T-helper 2 cell treated with Interferon-gamma antibody and Interleukin-4, amounts not matched to agents 100 ng/mL and 5 ng/mL, for 36 hours (primary cell): Measurements from ENCODE around the gene GPRC5D. TPM values are rescaled to one million over a fixed set of nuclear protein-coding genes. Genes with fewer than 3 reads are reported as not detected.

ENCODE experiments used
- intact Hi-C: fragments of 100-400 bp; cut with micrococcal nuclease; formaldehyde crosslinking; loops from one replicate; pipeline ENCODE4 v1.15.1; 2023
- total RNA-seq: library from RNA; stranded (reverse); gene quantifications from 2 replicates; pipeline ENCODE4 v1.2.3, GENCODE V29; 2022

GPRC5D gene
- total RNA-seq, 1 donor from 2014 or later, result not detected

DNA sequence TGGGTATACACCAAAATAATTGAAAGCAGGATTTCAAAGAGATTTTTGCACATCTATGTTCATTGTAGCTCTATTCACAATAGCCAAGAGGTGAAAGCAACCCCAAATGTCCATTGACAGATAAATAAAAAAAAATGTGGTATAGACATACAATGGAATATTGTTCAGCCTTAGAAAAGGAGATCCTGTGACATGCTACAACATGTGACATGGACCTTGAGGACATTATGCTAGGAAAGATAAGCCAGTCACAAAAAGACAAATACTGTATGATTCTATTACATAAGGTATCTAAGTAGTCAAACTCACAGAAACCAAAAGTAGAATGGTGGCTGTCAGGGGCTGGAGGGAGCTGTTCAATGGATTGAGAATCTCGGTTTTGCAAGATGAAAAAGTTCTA lies 12.1 kb downstream of the GPRC5D start:
- intact Hi-C loops, result no loop called here

DNA sequence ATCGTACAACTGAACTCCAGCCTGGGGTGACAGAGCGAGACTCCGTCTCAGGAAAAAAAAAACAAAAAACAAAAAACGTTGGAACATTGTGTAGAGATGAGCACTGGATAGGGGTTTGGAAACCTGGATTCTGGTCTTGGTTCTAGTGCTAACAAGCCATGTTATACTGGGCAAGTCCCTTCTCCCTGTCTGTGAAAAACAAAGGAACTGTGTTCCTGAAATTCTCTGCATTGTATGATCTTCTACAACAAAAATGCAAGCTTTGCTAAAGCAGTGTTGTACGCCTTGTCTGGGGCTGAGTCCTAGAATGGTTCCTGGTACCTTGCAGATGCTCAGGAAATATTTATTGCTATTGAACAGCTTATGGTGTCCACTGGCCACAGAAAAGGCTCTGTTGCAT lies 13.4 kb downstream of the GPRC5D start:
- intact Hi-C loops, result no loop called here

DNA sequence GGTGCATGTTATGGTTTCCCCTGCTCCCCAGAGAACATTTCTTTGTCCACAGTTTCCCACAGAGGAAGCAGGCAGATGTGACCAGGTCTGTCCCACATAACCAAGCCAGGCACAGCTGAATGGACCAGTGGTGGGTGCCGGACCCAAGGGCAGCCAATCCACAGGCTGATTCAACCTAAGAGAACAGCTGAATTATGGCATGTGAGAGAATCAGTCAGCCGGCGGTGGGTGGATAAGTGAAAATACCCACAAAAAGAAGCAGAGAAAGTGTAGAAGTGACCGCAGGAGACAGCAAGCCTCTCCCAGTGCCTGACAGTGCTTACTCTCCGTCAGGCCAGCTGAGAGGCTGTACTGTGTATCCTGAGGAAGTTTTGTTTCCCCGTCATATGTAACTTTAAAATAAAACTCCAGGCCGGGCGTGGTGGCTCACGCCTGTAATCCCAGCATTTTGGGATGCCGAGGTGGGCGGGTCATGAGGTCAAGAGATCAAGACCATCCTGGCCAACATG lies 14.9 kb downstream of the GPRC5D start:
- intact Hi-C loops, result no loop called here

DNA sequence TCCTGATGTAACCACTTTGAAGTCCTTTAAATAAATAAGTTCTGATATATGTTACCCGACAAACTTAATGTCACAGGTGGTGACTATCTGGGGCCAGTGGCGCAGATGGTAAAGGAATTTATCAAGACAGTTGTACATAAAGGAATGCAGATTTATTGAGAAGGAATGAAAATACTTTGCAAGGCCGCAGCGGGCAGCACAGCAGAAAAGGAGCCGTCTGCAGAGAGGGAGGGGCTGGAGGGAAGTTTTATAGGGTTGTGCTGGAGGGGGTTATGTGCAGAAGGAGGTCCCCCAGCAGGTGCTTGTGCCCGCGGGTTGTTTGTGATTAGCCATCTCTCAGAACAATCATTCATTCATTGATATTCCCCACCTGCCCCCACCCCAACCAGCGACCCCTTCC lies 17.4 kb downstream of the GPRC5D start:
- intact Hi-C loops, result no loop called here

DNA sequence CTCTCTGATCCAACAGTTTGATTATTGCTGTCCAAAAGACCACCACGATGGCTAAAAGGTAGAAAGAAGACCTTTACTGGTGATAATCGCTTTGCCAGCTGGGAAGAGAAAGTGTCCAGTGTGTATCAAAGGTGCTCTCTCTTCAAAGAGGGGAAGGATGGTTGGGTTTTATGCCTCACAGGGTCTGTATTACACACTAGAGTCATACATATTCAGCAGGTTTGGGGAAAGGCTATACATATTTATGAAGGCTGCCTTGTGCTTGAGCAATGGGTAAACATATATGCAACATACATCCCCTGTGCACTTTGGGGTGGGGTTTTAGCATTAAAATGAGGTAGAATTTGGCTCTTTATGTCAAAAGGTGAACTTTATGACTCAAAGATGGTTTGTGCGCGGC lies 18.2 kb downstream of the GPRC5D start:
- intact Hi-C loops, result no loop called here

DNA sequence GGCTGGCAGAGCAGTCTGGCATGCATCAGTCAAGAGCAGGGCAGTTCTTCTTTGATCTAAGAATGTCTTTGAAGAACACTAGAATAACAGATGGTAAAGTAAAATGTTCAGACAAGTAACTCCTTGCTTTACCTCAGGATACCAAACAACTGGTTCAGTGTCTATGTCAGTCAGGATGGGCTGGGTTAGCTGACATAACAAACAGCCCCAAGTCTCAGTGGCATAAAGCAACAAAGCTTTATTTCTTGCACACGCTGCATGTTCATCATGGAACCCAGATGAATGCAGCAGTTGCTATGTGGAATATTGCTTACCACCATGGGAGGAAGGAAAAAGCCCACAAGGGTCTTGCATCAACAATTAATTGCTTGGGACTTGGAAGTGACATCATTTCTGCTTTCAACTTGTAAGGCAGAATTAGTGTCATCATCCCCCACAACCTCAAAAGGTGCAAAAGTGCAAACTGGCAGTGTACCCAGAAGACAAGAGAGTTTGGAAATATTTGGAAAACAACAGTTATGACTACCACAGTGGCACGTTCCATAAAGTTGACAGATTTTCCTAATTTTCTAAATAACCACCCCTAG lies 21.2 kb downstream of the GPRC5D start:
- intact Hi-C loops, result no loop called here

DNA sequence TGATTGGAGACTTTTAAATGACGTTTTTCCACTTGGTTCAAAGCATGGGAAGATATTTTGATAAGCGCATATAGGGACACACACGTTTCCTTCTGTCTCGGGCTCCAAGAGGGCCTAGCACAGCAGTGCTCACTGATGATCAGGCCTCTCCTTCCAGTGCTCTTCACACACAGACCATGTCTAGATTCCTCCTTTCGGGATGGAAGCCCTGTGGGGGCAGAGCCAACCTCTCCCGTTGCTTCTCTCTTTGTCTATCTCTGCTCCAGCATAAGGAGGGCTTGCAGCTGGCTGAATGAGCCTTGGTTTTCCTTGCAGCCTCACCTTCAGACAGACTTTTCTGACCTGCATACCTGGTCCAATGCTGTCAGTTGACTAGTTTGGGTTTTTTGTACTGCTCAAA lies 22.3 kb downstream of the GPRC5D start:
- intact Hi-C loops, result no loop called here

DNA sequence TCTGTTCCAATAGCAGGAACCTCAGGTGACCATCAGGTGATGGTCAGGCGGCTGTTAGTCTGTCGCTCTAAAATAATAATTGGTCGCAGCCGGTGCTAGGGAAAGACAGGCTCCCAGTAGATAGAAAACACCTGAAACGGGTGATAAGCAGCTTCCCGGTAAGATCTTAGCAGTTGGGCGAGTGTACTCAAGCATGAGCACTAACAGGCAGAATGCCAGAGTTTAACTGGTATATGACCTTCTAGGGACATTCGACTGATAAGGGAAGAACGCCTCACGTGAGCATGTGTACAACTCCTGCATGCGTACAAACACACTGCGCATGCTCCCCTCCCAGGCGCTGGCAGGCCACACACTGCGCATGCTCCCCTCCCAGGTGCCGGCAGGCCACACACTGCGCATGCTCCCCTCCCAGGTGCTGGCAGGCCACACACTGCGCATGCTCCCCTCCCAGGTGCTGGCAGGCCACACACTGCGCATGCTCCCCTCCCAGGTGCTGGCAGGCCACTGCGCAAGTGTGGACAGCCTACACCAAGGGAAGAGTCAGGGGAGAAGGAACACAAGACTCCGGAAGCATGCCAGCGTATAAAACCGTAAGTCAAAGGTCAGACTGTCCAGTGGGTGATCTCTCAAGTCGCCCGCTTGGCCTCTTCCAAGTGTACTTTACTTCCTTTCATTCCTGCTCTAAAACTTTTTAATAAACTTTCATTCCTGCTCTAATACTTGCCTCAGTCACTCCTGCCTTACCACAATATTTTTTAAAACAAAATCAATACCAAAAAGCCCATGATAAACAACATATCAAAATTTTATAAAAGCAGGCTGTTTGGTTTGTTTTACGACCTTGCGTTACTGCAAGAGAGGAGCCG lies 24.5 kb downstream of the GPRC5D start:
- intact Hi-C loops, result no loop called here

DNA sequence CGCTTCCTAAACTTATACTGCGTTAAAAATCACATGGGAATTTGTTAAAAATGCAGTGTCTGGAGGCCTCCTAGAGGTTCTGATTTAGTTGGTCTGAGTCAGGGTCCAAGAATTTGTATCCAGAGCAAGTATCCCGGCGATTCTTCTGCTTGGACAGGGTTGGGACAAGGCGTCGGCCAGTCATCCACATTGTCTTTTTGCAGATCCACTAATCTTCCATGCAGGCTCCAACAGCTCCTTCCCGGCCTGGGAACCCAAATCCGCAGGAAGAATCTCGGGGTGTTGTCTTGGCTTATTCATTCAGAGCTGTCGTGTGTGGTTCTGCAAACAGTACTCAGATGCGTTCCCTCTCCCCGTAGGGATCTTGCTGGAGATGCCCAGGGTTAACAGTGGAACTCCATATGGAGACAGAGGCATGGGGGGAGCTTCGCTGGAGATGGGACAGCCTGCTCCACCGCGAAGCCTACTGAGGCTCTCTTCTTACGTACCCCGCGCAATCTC lies 25.3 kb downstream of the GPRC5D start:
- intact Hi-C loops, result no loop called here

DNA sequence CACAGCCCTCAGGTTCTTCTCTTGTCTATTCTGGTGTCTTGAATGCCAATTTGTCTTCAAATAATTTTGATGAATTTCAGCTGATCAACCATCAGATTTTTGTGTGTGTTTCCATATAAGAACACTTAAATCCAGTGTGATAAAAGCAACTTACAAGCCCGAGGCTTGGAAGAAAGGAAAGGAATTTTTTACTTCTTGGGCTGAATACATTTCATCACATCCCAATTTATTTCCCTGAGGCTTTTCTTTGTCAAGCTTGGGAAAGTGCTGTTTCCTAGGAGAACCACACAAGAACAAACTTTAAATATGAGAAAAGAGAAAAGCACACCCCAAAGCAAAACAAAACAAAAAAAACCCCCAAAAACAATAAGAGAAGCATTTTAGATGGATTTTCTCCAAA lies 26.6 kb downstream of the GPRC5D start:
- intact Hi-C loops, result no loop called here

DNA sequence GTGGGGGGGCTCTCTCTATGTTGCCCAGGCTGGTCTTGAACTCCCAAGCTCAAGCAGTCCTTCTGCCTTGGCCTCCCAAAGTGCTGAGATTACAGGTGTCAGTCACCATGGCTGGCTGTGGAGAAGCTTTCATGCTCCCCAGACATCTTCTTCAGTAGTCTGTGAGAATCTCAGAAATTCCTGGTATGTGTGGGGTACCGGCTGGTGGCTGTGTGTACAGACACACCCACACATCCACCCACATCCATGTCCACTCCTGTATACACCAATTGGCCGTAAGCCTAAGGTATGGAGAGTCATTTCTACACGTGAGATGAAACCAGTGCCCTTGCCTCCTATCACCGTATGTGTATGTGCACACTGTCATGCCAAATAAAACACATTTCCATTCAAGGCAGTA lies 27.8 kb downstream of the GPRC5D start:
- intact Hi-C loops, result no loop called here

DNA sequence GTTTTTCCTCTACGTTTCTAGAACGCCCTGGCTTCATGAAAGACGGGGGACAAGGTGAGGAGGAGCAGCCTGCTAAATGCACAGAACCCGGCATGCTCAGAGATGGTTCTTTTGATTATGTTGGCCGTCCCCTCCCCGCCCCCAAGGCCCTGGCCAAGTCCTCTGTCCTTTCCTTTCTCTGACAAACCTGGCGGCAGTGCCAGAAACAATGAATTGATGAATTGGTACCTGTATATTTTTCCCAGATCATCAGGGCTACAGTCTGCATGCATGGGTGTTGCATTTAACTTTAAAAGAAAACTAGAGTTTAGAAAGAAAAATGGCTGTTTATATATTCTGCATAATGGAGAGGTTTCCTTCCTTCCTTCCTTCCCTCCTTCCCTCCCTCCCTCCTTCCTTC lies 29.0 kb downstream of the GPRC5D start:
- intact Hi-C loops, result no loop called here

DNA sequence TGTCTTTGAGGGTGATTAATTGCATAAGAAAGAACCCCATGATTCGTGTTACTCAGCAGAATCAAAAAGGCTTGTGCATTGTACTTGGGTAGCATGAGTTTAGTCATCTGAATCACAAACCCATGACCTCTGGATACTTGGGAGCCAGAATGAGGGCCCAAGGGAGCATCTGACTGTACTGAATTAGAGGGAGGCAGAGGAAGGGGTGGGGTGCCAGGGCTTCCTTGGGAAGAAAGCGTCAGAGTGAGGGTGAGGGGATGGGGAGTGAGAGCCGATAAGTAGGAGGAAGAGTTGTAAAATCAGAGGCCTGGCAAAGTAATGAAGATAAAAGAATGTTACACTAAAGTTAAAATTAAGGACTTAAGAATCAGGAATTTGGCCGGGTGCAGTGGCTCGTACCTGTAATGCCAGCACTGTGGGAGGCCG lies 29.8 kb downstream of the GPRC5D start:
- intact Hi-C loops, result no loop called here

DNA sequence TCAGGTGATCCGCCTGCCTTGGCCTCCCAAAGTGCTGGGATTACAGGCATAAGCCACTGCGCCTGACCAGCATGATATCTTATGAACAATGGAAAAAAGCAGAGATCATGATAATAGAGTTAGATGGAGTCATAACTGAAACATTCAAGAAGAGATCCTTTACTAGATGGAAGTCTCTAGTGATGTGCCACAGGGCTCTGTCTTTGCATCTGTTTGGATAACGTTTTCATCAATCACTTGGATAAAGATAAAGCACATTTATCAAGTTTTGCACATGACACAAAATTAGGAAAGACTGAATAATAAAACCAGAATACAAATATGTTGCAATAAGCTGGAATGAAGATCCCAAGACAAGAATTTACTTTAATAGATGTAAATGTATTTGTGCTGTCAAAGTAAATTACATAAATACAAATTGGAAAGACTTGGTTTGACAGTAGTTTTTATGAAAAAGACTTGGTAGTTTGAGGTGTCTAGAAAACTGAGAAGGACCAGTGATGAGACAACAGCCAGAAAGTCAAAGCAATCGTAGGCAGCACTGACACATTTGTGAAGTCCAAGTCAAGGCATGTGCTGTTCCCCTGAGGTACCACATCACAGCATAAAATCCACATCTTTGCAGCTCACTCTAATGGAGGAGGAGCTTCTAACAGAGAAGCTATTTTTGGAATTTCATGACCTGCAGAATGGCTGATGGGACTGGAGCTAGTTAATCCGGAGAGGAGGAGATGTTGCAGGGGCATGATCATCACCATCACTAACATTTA lies 32.1 kb downstream of the GPRC5D start:
- intact Hi-C loops, result loop anchor here (5.0 kb wide), 2 partner anchors 82 to 133 kb away; partner anchors contain the start of genes APOLD1 and HEBP1

DNA sequence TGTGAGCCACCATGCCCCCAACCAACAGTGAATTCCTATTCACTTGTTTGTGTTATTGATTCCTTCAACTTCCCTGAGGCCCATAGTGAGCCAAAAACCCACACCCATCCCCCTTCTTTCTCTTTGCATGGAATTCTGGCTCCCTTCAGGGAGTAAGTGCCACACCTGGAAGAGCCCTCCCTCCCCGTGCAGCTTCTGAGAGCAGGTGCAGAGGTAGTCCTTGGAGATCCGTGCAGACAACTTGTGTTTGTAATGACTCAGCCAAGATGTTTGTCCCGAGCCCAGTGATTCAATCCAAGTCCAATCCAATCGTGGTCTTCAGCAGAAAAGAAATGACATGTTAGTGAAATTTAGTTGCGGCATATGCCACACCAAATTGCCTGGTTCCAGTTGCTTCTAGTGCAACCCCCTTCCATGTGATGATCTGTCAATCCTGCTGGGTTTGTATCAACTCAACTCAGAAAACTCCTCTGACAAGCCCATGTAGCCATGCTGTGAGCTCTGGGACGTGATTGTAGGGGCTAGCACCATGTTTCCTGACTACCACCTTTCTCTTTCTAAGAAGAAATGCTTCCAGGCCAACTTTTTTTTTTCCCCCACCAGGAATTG lies 33.1 kb downstream of the GPRC5D start:
- intact Hi-C loops, result loop anchor here (5.0 kb wide), 2 partner anchors 83 to 132 kb away; partner anchors contain the start of genes APOLD1 and HEBP1

DNA sequence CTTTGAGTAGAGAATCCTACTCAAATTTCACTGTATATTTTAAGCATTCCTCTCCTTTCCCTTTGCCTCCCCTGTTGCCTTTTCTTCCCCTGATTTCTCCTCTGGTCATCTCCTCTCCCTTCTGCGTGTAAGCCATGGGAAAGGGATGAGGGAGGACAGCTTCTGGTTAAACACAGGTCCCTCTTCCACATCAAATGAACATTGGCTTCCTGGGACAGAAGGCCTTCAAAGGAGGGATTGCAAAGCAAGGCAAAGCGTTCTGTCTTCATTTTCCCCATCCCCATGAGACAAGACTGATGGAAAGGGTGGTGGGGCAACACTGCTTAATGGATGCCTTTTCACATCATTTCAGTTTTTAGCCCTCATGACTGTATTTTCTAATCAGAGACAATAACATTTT lies 34.5 kb downstream of the GPRC5D start:
- intact Hi-C loops, result loop anchor here (2.0 to 5.0 kb wide), 3 partner anchors 85 to 183 kb away; partner anchors contain the start of genes APOLD1 and HEBP1

DNA sequence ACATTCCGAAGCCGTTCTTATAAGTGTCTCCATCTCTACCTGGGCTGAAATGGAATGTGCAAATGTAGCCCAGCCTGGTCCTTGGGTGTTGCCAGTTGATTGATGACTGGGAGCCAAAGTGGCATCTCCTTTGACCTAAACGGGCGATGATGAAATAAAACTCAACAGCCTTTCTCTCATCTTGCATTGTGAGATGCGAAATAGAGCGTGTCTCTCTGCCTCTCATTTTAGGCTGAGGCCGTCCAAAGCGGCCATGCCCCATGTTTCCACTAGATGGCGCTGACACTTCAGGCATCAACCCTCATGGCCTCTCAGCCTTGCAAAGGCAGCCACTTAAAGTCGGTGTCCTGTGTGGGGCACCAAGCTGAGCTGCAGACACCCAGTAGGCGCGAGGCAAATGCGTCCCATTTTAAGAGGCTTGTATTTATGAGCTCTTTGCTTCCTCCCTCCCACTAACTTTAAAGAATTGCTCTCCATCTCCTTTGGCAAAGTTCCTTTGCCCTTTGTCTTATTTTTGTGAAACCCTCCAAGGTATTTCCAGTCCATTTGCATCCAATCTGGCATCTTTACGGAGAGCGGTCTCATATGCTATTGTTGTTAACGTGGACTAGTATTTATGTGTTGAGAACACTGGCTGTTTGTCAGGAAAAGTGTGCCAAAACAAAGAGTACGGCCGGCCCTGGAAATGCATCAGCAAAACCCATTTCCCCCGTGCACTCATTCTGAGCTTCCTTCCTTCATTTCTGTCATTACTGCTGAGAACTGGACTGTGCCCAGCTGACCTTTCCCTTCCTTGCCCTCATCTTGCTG lies 35.6 kb downstream of the GPRC5D start:
- intact Hi-C loops, result loop anchor here (1.0 to 5.0 kb wide), 6 partner anchors 67 to 318 kb away; partner anchors contain the start of genes APOLD1 and HEBP1

DNA sequence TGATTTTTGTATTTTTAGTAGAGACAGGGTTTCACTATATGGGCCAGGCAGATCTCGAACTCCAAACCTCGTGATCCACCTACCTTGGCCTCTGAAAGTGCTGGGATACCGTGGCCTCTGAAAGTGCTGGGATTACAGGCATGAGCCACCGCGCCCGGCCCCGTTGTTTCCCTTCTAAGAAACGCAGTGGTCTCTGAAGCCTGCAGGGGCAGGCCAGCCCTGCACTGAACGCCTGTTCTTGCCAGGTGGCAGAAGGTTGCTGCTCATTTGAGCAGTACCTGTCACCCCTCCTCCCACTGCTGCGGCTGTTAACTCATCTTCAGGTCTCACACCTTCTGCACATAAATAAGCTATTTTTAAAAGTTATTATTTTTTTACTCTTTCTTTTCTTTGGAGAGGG lies 36.3 kb downstream of the GPRC5D start:
- intact Hi-C loops, result loop anchor here (1.0 to 5.0 kb wide), 6 partner anchors 68 to 319 kb away; partner anchors contain the start of genes APOLD1 and HEBP1

DNA sequence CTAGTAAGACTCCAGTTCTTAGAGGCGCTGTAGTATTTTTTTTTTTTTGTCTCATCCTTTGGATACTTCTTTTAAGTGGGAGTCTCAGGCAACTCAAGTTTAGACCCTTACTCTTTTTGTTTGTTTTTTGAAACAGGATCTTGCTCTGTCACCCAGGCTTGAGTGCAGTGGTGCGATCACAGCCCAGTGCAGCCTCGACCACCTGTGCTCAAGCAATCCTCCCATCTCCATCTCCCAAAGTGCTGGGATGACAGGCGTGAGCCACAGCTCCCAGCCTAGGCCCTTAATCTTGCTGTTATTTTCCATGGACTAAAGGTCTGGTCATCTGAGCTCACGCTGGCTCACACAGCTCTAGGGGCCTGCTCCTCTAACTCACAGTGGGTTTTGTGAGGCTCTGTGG lies 39.3 kb downstream of the GPRC5D start:
- intact Hi-C loops, result no loop called here

DNA sequence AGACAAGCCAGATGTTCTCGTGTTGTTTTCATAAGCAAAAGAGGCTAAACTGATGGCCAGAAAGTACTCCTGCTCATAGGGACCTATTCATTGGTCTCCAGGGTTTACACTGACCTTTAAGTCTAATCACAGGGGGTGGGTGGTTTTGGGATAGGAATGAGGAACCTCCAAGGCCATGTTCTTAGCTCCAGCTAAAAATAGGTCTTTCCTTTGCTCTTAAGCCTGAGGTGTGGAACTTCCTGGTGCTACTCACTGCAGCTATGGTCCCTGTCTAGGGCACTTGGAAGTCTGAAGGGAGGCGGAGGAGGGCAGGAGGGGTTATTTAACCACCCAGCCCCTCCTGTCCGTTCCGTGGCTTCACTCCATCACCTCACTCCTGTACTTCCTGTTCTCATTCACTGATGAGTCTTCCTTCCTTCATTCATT lies 42.0 kb downstream of the GPRC5D start:
- intact Hi-C loops, result no loop called here
